ENCODE data around the gene ZSWIM6.

Gene ZSWIM6

DNA sequence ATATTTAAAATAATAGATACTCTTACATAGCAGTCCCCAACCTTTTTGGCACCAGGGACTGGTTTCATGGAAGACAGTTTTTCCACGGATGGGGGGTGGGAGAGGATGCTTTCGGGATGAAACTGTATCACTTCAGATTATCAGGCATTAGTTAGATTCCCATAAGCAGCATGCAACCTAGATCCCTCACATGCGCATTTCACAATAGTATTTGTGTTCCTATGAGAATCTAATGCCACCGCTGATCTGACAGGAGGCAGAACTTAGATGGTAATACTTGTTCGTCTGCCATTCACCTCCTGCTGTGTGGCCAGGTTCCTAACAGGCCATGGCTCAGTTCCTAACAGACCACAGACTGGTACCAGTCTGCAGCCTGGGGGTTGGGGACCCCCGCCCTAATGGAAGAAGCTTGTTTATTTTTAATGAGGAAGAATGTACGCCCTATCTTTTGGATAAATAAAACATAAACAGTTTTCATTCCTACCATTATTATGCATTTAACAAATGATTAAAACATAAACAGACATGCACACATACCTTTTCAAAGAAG, 187.7 kb downstream of the ZSWIM6 start:
- no peak overlapping the region for H3K4me3 ChIP-seq (replicated peaks in 1 of 2; ENCODE audit: low read depth in 2 of 2, low read length in 2 of 2)
- TF ChIP-seq, protein P1, sequence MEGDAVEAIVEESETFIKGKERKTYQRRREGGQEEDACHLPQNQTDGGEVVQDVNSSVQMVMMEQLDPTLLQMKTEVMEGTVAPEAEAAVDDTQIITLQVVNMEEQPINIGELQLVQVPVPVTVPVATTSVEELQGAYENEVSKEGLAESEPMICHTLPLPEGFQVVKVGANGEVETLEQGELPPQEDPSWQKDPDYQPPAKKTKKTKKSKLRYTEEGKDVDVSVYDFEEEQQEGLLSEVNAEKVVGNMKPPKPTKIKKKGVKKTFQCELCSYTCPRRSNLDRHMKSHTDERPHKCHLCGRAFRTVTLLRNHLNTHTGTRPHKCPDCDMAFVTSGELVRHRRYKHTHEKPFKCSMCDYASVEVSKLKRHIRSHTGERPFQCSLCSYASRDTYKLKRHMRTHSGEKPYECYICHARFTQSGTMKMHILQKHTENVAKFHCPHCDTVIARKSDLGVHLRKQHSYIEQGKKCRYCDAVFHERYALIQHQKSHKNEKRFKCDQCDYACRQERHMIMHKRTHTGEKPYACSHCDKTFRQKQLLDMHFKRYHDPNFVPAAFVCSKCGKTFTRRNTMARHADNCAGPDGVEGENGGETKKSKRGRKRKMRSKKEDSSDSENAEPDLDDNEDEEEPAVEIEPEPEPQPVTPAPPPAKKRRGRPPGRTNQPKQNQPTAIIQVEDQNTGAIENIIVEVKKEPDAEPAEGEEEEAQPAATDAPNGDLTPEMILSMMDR (IDR thresholded peaks at IDR 0.05; ENCODE audit: low read depth, low read length) = no peak
- DNase-seq (ENCODE audit: low read depth in 2 of 2) = peak in 1 of 2 donors; percentile 1

DNA sequence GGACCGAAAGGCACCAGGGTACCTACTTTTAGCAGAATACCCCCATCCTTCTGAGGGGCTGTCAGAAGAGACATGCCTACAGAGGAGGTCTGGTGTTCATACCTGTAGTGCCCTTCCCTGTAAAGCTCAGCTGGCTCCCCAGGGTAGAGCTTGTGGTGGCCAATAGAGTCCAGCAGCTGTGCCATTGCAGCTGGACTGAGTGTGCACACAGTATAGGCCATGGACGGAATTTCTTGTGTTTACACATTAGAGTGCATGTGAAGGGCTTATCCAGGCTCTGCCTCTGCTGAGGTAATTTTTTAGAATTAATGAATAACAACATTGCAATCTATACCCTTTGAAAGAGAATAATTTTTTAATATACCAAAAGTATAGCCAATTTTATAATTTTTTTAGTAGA, 191.0 kb downstream of the ZSWIM6 start:
- TF ChIP-seq, protein P1 (IDR thresholded peaks at IDR 0.05; ENCODE audit: low read depth, low read length) = no peak
- H3K4me3 ChIP-seq (replicated peaks in 1 of 2; ENCODE audit: low read depth in 2 of 2, low read length in 2 of 2) = no peak overlapping the region

DNA sequence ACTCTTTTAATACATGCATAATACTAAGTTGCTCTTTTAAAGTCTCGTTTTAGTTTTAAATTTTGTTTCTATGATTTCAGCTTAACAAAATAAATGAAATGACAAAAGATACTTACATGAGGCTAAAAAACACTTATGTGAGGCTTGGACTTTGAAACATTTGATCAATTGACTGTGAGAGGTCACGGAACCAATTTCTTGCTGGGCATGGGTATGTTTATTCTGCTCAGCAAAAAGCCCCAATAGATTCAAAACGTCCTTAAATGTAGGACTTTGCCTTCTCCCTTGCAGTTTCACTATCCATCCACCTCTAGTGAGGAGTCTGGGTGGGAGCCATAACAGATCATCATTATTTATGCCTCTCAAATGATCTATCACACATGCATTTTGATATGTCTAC, 191.9 kb downstream of the ZSWIM6 start:
- DNase-seq (ENCODE audit: low read depth in 2 of 2) = no peak
- TF ChIP-seq, protein P1 (IDR thresholded peaks at IDR 0.05; ENCODE audit: low read depth, low read length) = no peak
- no peak overlapping the region for H3K4me3 ChIP-seq (replicated peaks in 1 of 2; ENCODE audit: low read depth in 2 of 2, low read length in 2 of 2)

More for the DNA sequence above, 191.0 kb downstream of the ZSWIM6 start:
- no peak for DNase-seq (ENCODE audit: low read depth in 2 of 2)

DNA sequence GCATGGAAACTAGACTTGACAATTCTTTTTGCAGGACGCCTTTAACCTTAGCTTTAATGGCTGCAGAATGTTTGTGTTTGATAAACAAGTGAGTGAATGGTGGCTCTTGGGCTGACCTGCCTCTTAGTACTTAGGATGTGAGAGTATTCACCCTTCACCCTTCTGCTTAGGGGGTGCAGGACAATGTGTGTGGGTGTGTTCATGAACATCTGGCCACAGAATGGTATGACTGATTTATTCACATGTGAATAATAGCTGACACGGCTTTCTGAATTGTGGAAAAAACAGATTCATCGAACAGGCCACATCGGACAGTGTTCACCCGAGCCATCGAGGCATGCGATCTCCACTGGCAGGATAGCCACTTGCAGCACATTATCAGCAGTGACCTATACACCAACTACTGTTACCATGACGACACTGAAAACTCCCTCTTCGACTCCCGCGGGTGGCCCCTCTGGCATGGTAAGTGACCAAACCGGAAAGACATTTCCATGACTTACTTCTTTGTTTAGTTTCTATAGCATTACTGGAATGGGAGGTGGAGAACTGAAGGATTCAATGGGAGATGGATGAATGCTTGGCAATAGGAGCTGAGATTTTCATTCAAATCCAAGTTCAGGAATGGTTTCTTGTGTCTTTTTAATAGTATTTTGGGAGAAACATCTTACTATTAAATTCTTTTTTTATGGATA, 193.6 kb downstream of the ZSWIM6 start:
- TF ChIP-seq, protein P1 (IDR thresholded peaks at IDR 0.05; ENCODE audit: low read depth, low read length) = no peak
- DNase-seq (ENCODE audit: low read depth in 2 of 2) = peak; percentile 8 to 23
- H3K4me3 ChIP-seq (replicated peaks in 1 of 2; ENCODE audit: low read depth in 2 of 2, low read length in 2 of 2) = no peak overlapping the region

GRCh38 chr5:61526207-61526519, 194.1 kb downstream of the ZSWIM6 start:
- DNase-seq (ENCODE audit: low read depth in 2 of 2) = no peak
- TF ChIP-seq, protein P1 (IDR thresholded peaks at IDR 0.05; ENCODE audit: low read depth, low read length) = no peak
- no peak overlapping the region for H3K4me3 ChIP-seq (replicated peaks in 1 of 2; ENCODE audit: low read depth in 2 of 2, low read length in 2 of 2)

DNA sequence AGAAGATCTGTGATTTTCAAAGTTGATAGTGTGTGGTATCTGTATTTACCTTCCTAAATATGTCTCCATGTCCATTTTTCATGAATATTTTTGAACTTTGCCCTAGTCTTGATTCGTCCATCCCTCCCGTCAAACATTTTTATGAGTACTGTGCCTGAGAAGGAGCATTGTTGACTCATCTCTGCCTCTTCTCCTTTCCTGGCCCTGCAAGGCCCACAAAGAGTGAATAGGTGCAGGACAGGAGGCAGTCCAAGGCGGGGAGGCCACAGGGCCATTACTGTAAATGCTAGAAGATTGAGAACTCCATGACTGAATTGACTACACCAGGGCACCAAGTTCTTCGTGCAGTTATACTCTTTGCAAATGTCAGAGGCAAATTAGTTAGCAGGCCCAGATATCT, 200.9 kb downstream of the ZSWIM6 start:
- no peak for DNase-seq (ENCODE audit: low read depth in 2 of 2)
- no peak overlapping the region for H3K4me3 ChIP-seq (replicated peaks in 1 of 2; ENCODE audit: low read depth in 2 of 2, low read length in 2 of 2)
- TF ChIP-seq, protein P1 (IDR thresholded peaks at IDR 0.05; ENCODE audit: low read depth, low read length) = no peak
